HG03175 (cell line): ENCODE measurements around the gene LRRC51.
A peak's percentile ranks its signal among the peaks of the same experiment; 100 is the strongest.

ENCODE experiments used
- ATAC-seq: cut with Tn5 transposase; IDR thresholded peaks from one replicate; pipeline ENCODE4 v1.9.1; 2021; ENCODE audit warnings: mild to moderate bottlenecking, moderate library complexity; ENCODE audit not compliant: unreplicated experiment

LRRC51 gene, protein sequence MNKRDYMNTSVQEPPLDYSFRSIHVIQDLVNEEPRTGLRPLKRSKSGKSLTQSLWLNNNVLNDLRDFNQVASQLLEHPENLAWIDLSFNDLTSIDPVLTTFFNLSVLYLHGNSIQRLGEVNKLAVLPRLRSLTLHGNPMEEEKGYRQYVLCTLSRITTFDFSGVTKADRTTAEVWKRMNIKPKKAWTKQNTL

DNA sequence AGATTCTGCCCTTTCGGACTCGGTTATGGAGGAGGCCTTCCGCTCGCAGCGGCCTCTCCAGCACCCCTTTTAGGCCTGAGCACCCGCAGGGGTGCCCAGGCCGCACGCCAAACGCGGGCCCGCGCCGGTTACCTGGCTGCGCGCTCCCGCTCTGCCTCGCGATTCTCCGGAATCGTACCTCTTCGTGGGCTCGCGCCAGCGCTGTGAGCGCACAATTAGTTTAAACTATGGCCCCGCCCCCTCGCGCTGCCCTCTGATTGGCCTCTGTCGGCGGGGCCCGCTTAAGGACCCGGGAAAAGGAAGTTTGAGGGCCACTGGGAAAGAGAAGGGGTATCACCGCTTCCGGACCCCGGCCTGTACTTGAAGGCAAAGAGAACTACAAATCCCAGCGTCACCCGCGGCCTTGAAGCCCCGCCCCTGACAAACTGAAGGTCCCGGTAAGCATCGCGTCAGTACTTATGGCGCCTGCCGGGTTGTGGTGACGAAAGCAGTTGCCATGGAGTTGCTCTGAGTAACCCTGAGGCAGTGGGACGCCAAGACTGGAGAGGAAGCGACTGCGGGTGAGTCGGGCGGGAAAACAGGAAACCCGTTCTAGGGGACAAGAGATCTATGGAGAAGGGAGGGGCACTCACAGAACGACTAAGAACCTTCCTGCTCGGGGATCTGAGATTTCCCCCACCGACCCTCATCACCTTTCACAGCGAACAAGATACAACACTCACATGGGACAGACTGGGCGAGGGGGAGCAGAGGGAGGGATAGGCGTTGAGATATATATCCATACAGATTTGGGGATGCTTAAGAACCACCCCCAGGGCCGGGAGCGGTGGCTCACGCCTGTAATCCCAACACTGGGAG lies at the start of gene LRRC51, which contains the start of gene NUMA1:
Gene LRRC51 (plus strand): TSS at position 525 of the 858 bp plus-strand sequence. CDS start 8,234 bp downstream, outside the sequence.
Gene NUMA1 (minus strand): TSS at position 217 of the 858 bp plus-strand sequence. CDS start 44,599 bp downstream, outside the sequence.
- peak; percentile 93 for ATAC-seq

GRCh38 chr11:72036687-72037086 lies 44.0 kb upstream of the LRRC51 start:
- no peak for ATAC-seq

- no peak for ATAC-seq
These were observed 42.9 kb upstream of the LRRC51 start for GRCh38 chr11:72037554-72038311.

- no peak for ATAC-seq
These were observed 42.2 kb upstream of the LRRC51 start for GRCh38 chr11:72038491-72038890.

GRCh38 chr11:72039031-72039855 lies 41.4 kb upstream of the LRRC51 start:
- ATAC-seq, result no peak

- ATAC-seq, result no peak
These were observed 40.7 kb upstream of the LRRC51 start for GRCh38 chr11:72039856-72040401.

DNA sequence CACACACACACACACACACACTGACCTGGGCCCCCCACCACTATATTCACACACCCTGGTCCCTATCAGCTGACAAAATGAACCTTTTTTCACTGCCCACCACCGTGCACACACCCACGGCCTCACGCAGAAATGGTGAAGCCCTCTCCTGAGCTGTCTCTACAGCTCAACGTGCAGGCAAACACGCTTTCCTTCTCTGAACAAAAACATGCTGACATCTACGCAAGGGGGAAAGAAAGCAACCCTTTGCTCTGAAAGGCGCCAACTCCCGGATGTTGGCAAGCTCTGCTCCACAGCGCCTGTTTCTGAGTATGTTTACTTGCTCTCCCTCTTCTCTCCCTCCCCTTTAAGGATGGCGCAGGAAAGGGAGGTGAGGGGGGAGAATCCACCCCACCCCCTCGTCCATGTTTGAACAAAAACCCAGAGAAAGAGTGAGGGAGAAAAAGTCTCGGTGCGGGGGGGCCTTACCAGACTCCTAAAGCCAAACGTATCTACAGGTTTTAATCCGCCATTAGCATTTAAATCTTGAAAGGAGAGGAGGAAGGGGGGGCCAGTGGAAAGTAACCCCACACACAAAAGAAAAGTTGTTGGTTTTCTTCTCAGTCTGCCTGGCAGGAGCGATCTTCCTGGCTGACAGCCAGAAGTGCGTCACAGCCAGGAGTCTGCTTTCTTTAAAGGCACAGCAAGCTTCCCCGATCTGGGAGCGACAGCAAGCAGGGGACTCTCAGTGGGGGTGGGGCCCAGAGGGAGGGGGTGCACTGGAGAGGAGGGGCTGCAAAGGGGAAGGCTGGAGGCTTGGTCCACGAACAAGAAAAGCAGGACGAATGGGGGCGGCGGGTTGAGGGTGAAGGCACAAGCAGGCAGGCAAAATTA lies 39.9 kb upstream of the LRRC51 start:
- ATAC-seq, result peak; percentile 38

GRCh38 chr11:72041364-72042063 lies 39.1 kb upstream of the LRRC51 start:
- peak; percentile 40 for ATAC-seq

DNA sequence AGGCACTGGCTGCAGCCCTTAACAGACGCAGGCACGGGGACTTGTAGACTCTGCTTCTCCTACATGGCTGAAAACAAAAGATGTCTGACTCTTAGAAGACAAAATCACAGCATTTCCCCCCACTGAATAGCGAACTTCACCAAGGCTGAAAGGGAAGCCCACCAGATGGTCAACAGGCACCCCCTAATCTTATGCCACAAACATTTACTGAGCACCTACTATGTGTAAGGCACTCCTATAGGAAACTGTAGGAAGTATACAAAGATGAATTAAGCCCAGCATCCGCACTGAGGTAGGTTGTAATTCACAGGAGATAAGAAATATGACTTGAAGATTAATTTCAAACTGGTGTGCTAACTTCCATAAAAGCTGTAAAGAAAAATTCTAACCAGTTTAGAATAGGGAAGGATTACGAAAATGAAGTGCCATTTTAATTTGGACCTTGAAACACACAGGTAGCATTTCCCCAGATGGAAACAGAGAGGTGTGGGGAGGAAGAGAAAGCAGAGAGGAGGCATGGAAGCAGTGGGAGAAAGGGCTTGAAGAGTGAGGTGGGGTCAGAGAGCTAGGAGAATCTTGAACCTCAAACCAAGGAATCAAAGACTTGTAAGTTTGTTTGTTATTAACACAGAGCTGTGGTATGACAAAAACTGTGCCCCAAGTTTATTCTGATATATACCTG lies 38.4 kb upstream of the LRRC51 start:
- ATAC-seq, result no peak

DNA sequence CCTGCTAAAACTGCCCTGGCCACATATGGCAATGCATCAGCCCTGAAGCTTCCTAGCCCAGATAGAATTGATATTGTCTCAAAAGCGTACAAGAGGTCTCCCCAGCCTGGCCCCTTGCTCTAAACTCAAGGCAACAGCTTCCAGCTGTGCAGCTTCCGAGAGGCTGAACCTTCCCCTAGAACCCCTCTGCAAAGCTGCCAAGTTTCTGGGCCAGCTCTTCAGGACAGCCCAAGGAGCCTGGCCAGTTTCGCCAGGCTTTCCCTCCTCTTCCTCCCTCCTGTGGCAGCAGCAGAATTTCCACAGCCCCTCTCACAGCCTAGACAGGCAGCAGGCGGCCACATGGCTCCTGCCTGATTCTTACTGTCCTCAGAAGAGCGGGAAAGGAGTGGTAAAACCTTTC lies 34.8 kb upstream of the LRRC51 start:
- no peak for ATAC-seq

- no peak for ATAC-seq
These were observed 31.7 kb upstream of the LRRC51 start for GRCh38 chr11:72048766-72049460.

DNA sequence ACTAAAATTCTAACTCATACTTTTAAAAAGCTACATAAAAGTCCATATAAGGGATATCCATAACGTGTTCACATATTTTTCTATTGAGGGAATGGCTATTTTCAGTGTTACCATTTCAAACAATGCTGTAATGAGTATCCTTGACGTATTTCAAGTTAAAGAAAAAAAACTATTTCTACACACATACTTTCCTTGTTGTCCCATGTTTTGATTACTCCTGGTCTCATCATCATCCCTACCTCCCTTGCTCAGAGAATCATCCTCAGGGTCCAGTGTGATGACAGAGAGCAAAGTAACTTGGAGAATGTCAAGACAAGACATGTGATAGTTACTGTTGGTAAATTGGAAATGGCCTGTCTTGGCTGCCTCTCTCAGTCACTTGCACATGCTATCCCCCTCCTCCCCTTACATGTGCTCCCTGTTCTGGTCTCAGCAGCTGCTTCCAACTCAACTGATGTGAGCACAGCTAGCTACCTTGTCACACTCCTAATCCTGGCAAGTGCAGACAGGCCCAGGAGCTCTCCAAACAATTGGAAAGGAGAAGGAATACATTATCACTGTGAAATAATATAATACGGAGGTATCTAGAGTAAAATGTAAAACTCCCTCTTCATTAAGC lies 22.1 kb upstream of the LRRC51 start:
- no peak for ATAC-seq

DNA sequence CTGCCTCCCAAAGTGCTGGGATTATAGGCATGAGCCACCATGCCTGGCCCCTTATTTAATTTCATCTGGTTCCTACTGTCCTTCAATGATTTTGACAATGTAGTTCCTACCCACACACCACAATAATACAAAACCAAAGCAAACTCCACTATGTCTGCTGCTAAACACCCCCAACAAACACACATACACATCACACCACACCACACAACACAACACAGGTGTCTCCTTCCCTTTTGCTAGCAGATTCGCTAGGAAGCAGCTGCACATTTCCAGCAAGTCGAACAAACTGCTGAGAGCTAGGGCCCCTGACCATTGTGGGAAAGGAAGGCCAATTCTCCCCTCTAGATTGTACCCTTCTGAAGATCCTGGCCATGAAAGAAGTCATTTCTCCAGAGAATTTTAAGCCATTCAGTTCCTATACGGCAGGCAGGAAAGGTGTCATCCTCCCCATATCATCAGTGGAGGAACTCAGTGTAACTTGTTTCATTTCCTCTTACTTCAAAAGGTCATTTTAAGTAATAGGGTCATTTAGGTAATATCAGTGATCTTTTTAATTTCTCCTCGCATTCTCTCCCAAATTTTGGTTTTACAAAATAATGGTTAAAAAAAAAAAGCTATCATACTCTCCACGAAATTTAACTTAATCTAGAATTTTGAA lies 18.8 kb upstream of the LRRC51 start:
- no peak for ATAC-seq

DNA sequence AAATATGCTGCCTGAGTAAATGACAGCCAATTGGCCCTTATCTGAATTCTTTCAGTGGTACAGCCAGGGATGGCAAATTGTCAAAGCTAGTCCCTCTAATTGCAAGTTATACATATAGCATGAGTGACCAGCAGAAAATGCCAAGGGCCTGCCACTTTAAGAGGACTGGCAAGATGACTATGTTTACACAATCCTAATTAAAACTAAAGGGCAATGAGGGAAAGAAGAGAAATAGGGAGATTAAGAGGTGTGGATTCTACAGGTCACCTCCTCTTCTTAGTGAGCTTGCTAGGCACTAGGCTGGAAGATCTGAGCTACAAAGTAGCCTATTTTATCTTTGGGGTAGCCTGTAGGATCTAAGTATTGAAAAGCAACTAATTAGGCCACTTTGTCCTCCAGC lies 13.8 kb upstream of the LRRC51 start:
- no peak for ATAC-seq

DNA sequence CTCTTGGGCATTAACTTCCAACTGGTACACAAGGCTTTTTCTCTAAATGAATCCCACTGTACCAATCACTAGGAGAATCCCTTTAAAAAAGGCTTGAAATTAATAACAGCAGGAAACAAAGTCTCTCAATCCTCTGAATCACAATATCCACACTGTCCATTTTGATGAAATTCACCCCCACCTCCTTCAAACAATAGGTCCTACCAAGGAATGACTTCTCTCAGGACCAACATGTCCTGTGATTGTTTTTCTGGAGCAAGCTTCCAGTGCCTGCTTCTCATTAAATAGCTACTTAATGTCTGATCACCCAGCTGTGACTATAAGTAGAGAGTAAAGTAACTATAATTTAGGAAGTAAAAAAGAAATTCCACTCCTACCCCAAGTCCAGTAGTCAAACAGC lies 13.4 kb upstream of the LRRC51 start:
- ATAC-seq, result no peak

GRCh38 chr11:72067676-72068075 lies 13.0 kb upstream of the LRRC51 start:
- no peak for ATAC-seq

- ATAC-seq, result no peak
These were observed 11.4 kb upstream of the LRRC51 start for GRCh38 chr11:72069200-72069599.
